ENCODE measurements around the gene MPO.

Gene MPO

GRCh38 chr17:58278661-58279015 lies 2.1 kb downstream of the MPO start:
- DNase-seq: no peak

DNA sequence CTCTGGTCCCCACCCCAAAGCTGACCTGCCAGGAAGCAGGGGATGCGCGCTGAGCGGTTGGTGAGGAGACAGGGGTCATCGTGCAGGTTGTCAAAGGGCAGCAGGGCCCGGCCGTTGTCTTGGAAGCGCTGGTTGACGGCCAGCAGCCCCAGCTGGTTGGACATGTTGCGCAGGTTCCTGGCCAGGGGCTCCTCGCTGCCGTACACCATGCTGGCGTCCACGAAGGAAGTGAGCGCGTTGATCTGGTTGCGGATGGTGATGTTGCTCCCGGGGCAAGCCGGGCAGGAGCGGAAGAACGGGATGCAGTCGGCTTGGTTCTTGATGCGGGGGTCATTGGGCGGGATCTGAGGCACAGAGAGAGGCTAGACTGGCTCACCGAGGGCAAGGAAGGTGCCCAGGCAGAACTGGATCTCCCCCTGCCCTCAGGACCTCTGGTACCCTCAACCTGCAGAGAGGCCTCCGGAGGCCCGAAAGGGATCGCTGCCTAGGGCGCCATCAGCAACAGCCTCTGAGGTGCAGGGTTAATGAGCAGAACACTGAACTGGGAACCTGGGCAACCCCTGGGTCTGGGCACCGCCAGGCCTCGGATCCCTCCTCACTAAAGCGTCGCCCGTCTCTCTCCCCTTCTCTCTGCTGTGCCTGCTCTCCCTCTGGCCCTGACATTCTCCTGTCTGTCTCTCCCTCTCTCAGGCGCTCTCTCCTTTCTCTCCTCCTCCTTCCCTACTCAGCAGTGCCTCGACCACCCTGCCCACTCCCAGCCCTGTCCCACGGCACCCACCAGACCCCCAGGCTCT lies 2.7 kb downstream of the MPO start:
- DNase-seq: no peak

DNA sequence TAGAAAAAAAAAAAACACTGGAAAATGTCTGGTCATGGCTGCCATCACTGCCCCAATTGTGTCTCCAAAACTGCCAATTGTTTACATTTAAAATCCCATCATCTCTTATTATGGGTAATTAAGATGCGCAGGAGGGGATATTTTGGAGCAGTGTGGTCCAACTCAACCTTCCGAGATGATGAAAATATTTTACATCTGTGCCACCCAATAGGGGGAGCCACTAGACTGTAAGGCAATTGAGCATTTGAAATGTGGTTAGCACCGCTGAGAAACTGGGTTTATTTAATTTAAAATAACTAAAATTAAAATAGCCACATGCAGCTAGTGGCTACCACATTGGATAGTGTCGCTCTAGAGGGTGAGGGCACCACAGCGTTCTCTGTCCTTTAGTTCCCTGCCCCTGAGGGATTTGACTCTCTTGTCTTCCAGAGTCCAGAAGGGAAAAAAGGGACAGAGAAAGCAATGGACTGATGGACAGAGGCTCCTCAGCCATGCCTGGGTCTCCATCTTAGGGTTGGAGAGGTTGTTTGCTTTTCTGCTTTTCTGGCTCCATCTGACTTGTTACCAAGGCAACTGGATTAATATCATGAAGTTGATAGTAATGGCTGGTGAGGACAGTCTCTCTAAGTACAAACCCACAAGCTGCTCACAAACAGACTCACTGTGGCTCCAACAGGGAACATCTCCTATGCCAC lies 3.5 kb downstream of the MPO start:
- peak; percentile 36 for DNase-seq

- DNase-seq: no peak
Measured at GRCh38 chr17:58276423-58276822, 4.3 kb downstream of the MPO start.

GRCh38 chr17:58275417-58275816 lies 5.3 kb downstream of the MPO start:
- no peak for DNase-seq

DNA sequence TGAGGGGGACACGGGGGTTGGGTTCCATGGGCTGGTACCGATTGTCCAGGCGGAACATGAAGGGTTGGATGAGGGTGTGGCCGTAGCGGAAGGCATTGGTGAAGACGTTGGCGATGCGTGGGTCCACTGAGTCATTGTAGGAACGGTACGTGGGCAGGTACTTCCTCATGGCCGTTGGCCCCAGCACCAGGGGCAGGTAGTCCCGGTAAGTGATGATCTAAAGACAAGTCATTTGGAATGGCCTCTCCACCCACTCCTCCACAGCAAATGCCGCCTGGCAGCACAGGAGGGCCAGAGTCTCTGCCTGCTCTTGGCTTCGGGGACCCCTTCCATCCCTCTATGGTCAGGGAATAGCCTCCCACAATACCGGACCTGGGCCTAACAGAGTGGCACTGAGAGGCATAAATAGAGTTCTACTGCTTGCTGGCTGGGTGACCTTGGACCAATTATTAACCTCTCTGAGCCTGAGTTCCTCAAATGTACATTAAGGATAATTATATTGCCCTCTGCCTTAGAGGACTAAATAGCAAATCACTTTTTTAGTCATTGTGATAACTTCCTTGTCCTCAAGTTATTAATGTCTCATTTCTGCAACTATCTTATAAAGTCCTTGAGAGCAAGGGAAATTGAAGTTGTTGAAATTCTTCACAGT lies 7.2 kb downstream of the MPO start:
- DNase-seq: no peak

DNA sequence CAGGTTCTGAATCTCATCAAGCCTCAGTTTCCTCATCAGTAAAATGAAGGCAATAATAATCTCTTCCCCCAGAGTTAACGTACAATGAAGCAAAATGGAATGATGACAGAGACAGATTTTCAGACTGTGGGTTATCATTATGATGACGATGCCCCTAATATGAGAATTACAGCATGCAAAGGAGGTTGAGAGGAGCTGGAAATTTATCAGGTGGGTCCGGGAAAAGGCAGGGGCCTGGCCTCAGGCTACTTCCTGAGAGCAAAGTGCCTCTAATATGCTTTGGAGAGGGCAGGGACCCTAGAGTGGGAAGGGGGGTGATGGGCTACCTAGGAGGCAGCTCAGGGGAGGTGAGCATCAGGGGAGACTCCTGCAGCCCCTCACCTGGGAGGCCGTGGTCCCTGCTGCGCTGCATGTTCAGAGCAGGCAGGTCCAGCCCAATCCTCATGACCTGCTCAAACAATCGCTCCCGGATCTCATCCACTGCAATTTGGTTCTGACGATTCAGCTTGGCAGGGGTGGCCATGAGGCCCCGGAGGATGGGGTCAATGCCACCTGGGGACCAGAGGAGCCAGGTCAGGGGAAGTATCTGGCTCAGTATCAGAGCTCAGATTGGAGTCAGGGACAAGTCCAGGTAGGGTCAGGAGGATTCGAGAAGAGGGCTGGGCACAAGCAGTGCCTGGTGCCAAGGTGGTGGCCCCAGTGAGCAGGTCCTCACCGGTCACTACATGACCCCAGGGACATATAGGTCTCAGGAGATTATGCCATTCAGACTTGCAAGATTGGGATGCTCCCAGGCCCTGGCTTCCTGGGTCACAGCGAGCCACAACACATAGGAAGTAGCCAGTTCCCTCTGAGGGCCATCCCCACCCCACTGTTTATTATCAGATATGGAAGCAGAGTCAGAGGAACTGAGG lies 8.1 kb downstream of the MPO start:
- no peak for DNase-seq

GRCh38 chr17:58271216-58271931 lies 9.4 kb downstream of the MPO start:
- DNase-seq: peak; percentile 9

DNA sequence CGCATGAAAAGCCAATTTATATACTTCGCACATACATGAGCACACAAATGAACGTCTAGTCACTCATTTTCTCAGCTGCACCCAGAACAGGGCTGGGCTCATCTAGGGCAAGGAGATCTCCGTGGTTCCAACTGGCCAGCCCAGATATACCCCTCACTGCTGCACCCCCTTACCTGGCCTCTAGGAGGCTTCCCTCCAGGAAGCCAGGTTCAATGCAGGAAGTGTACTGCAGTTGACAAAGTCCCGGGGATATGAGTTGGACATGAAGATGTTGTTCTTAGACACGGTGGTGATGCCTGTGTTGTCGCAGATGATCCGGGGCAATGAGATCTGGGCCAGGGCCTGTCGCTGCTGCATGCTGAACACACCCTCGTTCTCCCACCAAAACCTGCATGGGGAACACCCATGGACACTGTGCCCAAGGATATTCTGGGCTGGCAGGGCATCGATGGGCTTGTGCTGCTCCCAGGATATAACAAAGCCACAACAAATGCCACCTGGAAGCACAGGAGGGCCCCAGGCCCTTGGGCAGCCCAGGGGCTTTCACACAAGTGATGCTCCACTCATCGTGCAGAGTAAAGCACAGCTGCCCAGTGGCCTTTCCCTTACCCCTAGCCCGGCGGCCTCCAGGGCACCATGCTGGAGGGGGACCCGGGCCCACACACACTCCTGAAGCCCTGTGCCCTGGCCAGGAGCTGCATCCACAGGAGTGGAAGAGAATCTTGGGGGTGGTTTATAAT lies 10.1 kb downstream of the MPO start:
- DNase-seq: peak; percentile 29

- DNase-seq: no peak
Measured at GRCh38 chr17:58269557-58270291, 11.0 kb downstream of the MPO start.

DNA sequence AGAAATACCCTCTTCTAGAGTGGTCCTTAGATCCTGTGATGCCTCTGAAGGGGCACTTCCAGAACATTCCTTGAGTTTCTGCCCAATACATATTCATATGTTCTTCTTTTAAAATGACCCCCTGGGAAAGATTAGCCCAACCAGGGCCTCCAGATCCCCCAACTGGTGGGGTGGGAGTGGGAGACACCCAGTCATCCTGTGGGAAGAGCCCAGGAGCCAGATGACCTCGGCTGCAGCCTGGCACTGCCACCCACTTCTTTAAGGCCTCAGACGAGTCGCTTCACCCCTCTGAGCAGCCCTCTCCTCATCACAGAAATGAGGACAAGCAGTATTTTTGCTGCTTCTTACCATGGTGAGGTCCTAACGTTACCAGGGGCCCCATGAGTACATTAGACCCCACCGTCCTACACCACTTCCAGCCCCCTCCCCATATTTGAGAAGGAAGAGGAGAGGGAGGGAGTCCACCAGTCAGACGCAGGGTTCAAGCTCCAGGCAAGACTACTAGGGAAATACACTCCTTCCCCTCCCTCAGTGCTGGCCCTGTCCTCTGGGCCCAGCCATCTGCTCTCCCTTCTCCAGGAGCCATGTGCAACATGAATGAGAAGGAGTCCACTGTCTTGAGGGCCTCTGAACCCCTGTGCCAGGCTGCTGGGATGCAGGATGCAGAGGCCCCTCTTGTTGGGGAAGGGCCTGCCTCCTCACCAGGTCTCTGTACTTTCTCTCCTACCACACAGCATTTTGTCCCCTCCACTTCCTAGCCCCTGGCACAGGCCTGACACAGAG lies 11.8 kb downstream of the MPO start:
- DNase-seq: no peak

DNA sequence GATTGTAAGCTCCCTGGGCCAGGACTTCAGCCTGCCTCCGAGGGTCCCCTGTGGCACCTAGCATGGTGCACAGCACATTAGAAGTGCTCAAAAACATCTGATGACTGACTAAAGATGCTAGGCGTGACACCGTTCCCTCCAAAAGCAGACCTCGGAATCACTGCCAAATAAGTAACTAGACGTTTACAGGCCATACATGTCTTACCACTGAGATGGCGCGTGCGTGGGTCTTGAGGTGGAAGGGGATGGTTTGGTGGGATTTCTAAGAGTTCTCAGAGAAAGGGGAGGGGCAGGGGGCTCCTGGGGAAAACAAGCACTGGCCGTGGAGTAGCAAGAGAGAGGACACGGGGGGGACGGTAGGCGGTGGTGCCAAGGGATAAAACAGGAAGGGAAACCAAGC lies 12.4 kb downstream of the MPO start:
- no peak for DNase-seq

- DNase-seq: no peak
Measured at GRCh38 chr17:58267347-58268324, 13.1 kb downstream of the MPO start.

DNA sequence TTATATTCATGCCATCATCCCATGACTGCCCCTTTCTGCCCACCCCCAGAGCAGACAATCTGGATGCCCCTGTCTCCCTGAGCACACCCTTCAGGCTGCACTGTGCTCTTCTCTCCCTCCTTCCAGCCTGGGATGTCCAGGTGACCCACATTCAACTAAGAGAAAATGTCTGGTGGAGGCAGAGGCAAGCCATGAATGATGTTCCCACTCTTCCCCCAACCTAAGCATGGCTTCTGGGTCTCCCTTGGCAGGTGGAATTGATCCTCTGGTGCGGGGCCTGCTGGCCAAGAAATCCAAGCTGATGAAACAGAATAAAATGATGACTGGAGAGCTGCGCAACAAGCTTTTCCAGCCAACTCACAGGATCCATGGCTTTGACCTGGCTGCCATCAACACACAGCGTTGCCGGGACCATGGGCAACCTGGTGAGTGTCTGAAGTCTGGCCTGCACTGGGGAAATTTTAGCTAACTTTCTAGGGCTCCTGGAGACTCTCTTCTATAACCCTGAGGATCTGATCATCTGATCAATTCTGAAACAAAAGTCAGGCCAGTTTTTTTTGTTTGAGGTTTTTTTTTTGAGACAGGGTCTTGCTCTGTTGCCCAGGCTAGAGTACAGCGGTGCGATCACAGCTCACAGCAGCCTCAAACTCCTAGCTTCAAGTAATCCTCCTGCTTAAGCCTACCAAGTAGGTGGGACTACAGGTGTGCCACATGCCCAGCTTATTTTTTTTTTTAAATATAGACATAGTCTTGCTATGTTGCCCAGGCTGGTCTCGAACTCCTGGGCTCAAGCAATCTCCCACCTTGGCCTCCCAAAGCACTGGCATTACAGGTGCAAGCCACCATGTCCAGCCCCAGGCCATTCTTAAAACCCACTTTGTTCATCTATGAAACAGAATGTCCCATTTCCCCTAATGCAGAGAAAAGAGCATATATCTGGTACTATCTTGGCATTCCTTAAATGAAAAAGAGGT lies 14.5 kb downstream of the MPO start:
- DNase-seq: no peak

- DNase-seq: no peak
Measured at GRCh38 chr17:58265271-58265670, 15.5 kb downstream of the MPO start.

DNA sequence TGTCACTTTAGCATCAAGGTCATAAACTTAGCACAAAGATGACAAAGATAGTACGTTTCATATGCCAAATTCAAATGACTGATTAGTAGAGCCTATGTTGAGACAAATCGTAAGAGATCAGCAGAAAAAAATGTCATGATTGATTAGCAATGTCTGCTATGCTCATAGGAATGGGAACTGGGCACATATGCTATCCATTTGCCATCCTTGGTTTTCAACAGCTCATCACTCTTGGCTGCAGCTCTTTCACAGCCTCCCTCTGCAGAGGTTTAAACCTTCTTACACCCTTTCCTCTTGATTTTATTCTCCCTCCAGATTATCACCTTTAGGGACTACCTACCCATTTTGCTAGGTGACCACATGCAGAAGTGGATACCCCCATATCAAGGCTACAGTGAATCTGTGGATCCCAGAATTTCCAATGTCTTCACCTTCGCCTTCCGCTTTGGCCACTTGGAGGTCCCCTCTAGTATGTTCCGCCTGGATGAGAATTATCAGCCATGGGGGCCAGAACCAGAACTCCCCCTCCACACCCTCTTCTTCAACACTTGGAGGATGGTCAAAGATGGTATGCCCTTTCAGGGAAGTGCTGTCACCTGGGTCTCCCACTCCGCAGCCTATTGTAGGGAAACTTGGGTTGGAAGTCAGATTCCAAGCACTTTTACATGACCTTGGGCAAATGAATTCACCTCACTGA lies 16.2 kb downstream of the MPO start:
- DNase-seq: no peak

DNA sequence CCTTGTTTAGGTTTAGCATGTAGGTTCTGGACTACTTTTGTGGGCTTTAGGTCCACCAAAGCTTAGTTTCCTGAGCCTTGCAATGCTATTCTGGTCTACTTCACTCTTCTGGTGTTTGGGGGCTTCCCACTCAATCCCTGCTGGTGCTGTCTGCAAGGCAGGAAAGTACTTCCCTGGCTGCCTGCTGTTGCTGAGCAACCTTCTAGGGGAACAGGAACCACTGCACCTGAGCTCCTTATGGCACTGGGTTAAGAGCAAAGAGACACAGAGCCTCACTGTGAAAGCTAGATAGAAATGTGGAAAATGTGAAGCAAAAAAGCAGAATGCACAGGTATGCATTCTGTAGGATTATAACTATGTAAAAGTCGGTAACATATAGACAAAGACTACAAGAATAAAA lies 17.0 kb downstream of the MPO start:
- no peak for DNase-seq

Data from NCI-H69 (cell line).